ENCODE measurements around the gene PALS1. TPM values are rescaled to one million over a fixed set of nuclear protein-coding genes. Genes with fewer than 3 reads are reported as not detected.

Gene PALS1
- total and polyA plus RNA-seq, 2 of the 8 experiments (the other 6 are each of a cell fraction or from before 2014, with no cell fraction given) = 6.7 to 25.1 TPM

GRCh38 chr14:67232621-67233020 lies 8.6 kb upstream of the PALS1 start (continued):
- TF ChIP-seq RXRA (IDR thresholded peaks at IDR 0.05; ENCODE audit: insufficient read depth, low read depth, low read length) = no peak
- TF ChIP-seq SP4 (IDR thresholded peaks at IDR 0.05; ENCODE audit: low read length) = no peak
- no peak for TF ChIP-seq SP2 (IDR thresholded peaks at IDR 0.05; ENCODE audit: low read length)
- TF ChIP-seq GABPA (IDR thresholded peaks at IDR 0.05; ENCODE audit: borderline replicate concordance, insufficient read depth, low read length) = no peak
- no peak for TF ChIP-seq RNF2 (IDR thresholded peaks at IDR 0.05; ENCODE audit: borderline replicate concordance, low read depth, low read length, missing control alignments, poor library complexity, severe bottlenecking)
